ENCODE data around the gene PLSCR5. TPM values are rescaled to one million over a fixed set of nuclear protein-coding genes. Genes with fewer than 3 reads are reported as not detected.

Gene PLSCR5
- total RNA-seq, 1 donor from 2014 or later: not detected

GRCh38 chr3:146574173-146574572, 31.0 kb downstream of the PLSCR5 start:
- H3K9me3 ChIP-seq: no peaks in the 10 kb centered on the region
- H3K27me3 ChIP-seq: no peaks in the 10 kb centered on the region
- H3K4me3 ChIP-seq: no peak overlapping the region
- H3K27ac ChIP-seq: no peak overlapping the region
- no peaks in the 10 kb centered on the region for H3K36me3 ChIP-seq
- no peaks in the 10 kb centered on the region for H3K4me1 ChIP-seq
- TF ChIP-seq CTCF (IDR thresholded peaks at IDR 0.05): no peak
- DNase-seq (ENCODE audit: low spot score in 2 of 2): no peak
- intact Hi-C loops (cut with DNase I): loop anchor here (10.0 kb wide), 1 partner anchor 349 kb away; no protein-coding TSS in a partner anchor

- intact Hi-C loops (cut with DNase I): no loop called here
- TF ChIP-seq CTCF (IDR thresholded peaks at IDR 0.05): no peak
- no peak for DNase-seq (ENCODE audit: low spot score in 2 of 2)
Observed at GRCh38 chr3:146569314-146569713, 35.8 kb downstream of the PLSCR5 start.

GRCh38 chr3:146566138-146566537, 39.0 kb downstream of the PLSCR5 start:
- TF ChIP-seq CTCF (IDR thresholded peaks at IDR 0.05): no peak
- H3K4me1 ChIP-seq: no peaks in the 10 kb centered on the region
- H3K27ac ChIP-seq: no peak overlapping the region
- intact Hi-C loops (cut with DNase I): no loop called here
- no peak for DNase-seq (ENCODE audit: low spot score in 2 of 2)
- no peaks in the 10 kb centered on the region for H3K27me3 ChIP-seq
- H3K9me3 ChIP-seq: no peaks in the 10 kb centered on the region
- H3K4me3 ChIP-seq: no peak overlapping the region
- no peaks in the 10 kb centered on the region for H3K36me3 ChIP-seq

More at GRCh38 chr3:146569314-146569713, 35.8 kb downstream of the PLSCR5 start:
- Histone ChIP-seq H3K9me3 (no peaks in the 10 kb centered on the region), H3K4me3 (no peak overlapping the region), H3K36me3 (no peaks in the 10 kb centered on the region), H3K27ac (no peak overlapping the region), H3K4me1 (no peaks in the 10 kb centered on the region), H3K27me3 (no peaks in the 10 kb centered on the region)

GRCh38 chr3:146561879-146562278, 43.3 kb downstream of the PLSCR5 start:
- intact Hi-C loops (cut with DNase I): no loop called here

GRCh38 chr3:146561463-146561862, 43.7 kb downstream of the PLSCR5 start:
- Histone ChIP-seq H3K36me3 (no peaks in the 10 kb centered on the region), H3K4me1 (no peaks in the 10 kb centered on the region), H3K27ac (no peak overlapping the region), H3K27me3 (no peaks in the 10 kb centered on the region), H3K9me3 (no peaks in the 10 kb centered on the region), H3K4me3 (no peak overlapping the region)
- no peak for DNase-seq (ENCODE audit: low spot score in 2 of 2)
- TF ChIP-seq CTCF (IDR thresholded peaks at IDR 0.05): no peak
- intact Hi-C loops (cut with DNase I): no loop called here

More at GRCh38 chr3:146561879-146562278, 43.3 kb downstream of the PLSCR5 start:
- no peak for DNase-seq (ENCODE audit: low spot score in 2 of 2)
- no peaks in the 10 kb centered on the region for H3K4me1 ChIP-seq
- no peaks in the 10 kb centered on the region for H3K36me3 ChIP-seq
- H3K9me3 ChIP-seq: no peaks in the 10 kb centered on the region
- no peak for TF ChIP-seq CTCF (IDR thresholded peaks at IDR 0.05)
- no peaks in the 10 kb centered on the region for H3K27me3 ChIP-seq
- no peak overlapping the region for H3K27ac ChIP-seq
- no peak overlapping the region for H3K4me3 ChIP-seq

- no peak for DNase-seq (ENCODE audit: low spot score in 2 of 2)
- Histone ChIP-seq H3K27ac (no peak overlapping the region), H3K27me3 (no peaks in the 10 kb centered on the region), H3K4me3 (no peak overlapping the region), H3K9me3 (no peaks in the 10 kb centered on the region), H3K4me1 (no peaks in the 10 kb centered on the region), H3K36me3 (no peaks in the 10 kb centered on the region)
- TF ChIP-seq CTCF (IDR thresholded peaks at IDR 0.05): no peak
- intact Hi-C loops (cut with DNase I): no loop called here
Observed at GRCh38 chr3:146560678-146561077, 44.5 kb downstream of the PLSCR5 start.

Data from ascending aorta (tissue), 2 donors.